Frontal cortex (tissue), 4 donors: Measurements from ENCODE around the gene SPO11. TPM values are rescaled to one million over a fixed set of nuclear protein-coding genes. Genes with fewer than 3 reads are reported as not detected.
A peak's percentile ranks its signal among the peaks of the same experiment; 100 is the strongest.

Experiments used
- DNase-seq, 2 donors: peaks; one replicate each; pipeline ENCODE4 v3.0.0; 2012; ENCODE audit warnings: low spot score in 2 of 2
- FAIRE-seq: peaks from 2 replicates; lab custom pipeline; 2012; peaks lifted over from hg19 to GRCh38; lab: Jason Lieb, UNC
- total RNA-seq: library from RNA; depleted of rRNA; stranded (reverse); fragments of >200 nt; gene quantifications from one replicate; pipeline ENCODE4 v1.2.3, GENCODE V29; 2014
- donor health status: control.
- donor health status: control.
- donor health status: control.

The SPO11 gene
- total RNA-seq, 1 donor from 2014 or later: not detected

- DNase-seq: no peak
- no peak for FAIRE-seq
These were observed 42.6 kb downstream of the SPO11 start for GRCh38 chr20:57372157-57372556.

- FAIRE-seq: no peak
- no peak for DNase-seq
These were observed 43.2 kb downstream of the SPO11 start for GRCh38 chr20:57372581-57373350.

- DNase-seq: no peak
- no peak for FAIRE-seq
These were observed 44.8 kb downstream of the SPO11 start for GRCh38 chr20:57374343-57374930.

GRCh38 chr20:57374931-57375651, 45.5 kb downstream of the SPO11 start:
- DNase-seq: no peak
- no peak for FAIRE-seq

GRCh38 chr20:57375652-57376230, 46.1 kb downstream of the SPO11 start:
- DNase-seq: no peak
- FAIRE-seq: no peak

GRCh38 chr20:57377350-57377749, 47.7 kb downstream of the SPO11 start:
- no peak for FAIRE-seq
- DNase-seq: no peak

GRCh38 chr20:57378107-57378506, 48.5 kb downstream of the SPO11 start:
- no peak for FAIRE-seq
- DNase-seq: no peak

- FAIRE-seq (no peak), DNase-seq (no peak)
These were observed 49.2 kb downstream of the SPO11 start for GRCh38 chr20:57378646-57379262.

- no peak for FAIRE-seq
- DNase-seq: no peak
These were observed 49.7 kb downstream of the SPO11 start for GRCh38 chr20:57379263-57379647.

GRCh38 chr20:57380081-57380750, 50.6 kb downstream of the SPO11 start:
- FAIRE-seq (no peak), DNase-seq (no peak)

- DNase-seq (peak; percentile 78 to 88), FAIRE-seq (peak; percentile 40)
These were observed 52.2 kb downstream of the SPO11 start for GRCh38 chr20:57381596-57382503.

- no peak for FAIRE-seq
These were observed 52.9 kb downstream of the SPO11 start for GRCh38 chr20:57382516-57382915.

GRCh38 chr20:57383447-57384347, 54.1 kb downstream of the SPO11 start:
- no peak for FAIRE-seq
- DNase-seq: no peak

More at GRCh38 chr20:57382516-57382915, 52.9 kb downstream of the SPO11 start:
- DNase-seq: no peak

GRCh38 chr20:57384486-57384885, 54.9 kb downstream of the SPO11 start:
- no peak for FAIRE-seq
- no peak for DNase-seq

GRCh38 chr20:57384953-57385761, 55.6 kb downstream of the SPO11 start:
- FAIRE-seq (no peak), DNase-seq (no peak)

- DNase-seq: no peak
These were observed 56.3 kb downstream of the SPO11 start for GRCh38 chr20:57385940-57386339.

GRCh38 chr20:57386762-57387161, 57.2 kb downstream of the SPO11 start:
- FAIRE-seq (no peak), DNase-seq (no peak)

More at GRCh38 chr20:57385940-57386339, 56.3 kb downstream of the SPO11 start:
- FAIRE-seq: no peak
